GM19025 (cell line): Measurements from ENCODE around the gene GPR50.

Experiments used
- ATAC-seq: cut with Tn5 transposase; IDR thresholded peaks from one replicate; pipeline ENCODE4 v1.9.1; 2021; ENCODE audit warnings: mild to moderate bottlenecking, low read depth, moderate library complexity; ENCODE audit not compliant: unreplicated experiment

Gene GPR50

GRCh38 chrX:151176231-151176750 is at the start of gene GPR50:
Gene GPR50, plus strand, starts transcription at chrX:151176584. Its CDS starts 138 bp downstream, at chrX:151176722.
- no peak for ATAC-seq

GRCh38 chrX:151132531-151132930 is 43.9 kb upstream of the GPR50 start:
- no peak for ATAC-seq

GRCh38 chrX:151151665-151152267 is 24.6 kb upstream of the GPR50 start:
- ATAC-seq = no peak

GRCh38 chrX:151153086-151153485 is 23.3 kb upstream of the GPR50 start:
- ATAC-seq = no peak

GRCh38 chrX:151153667-151154066 is 22.7 kb upstream of the GPR50 start:
- no peak for ATAC-seq

GRCh38 chrX:151155234-151155633 is 21.1 kb upstream of the GPR50 start:
- no peak for ATAC-seq

- no peak for ATAC-seq
Measured at GRCh38 chrX:151161690-151162089, 14.7 kb upstream of the GPR50 start.

GRCh38 chrX:151167791-151168345 is 8.5 kb upstream of the GPR50 start:
- ATAC-seq = no peak

- no peak for ATAC-seq
Measured at GRCh38 chrX:151169783-151170182, 6.6 kb upstream of the GPR50 start.

- ATAC-seq = no peak
Measured at GRCh38 chrX:151174581-151175282, 1.7 kb upstream of the GPR50 start.

GRCh38 chrX:151175283-151176062 is 911 bp upstream of the GPR50 start:
- no peak for ATAC-seq

- no peak for ATAC-seq
Measured at GRCh38 chrX:151177141-151178027, 1.0 kb downstream of the GPR50 start.

GRCh38 chrX:151178746-151179145 is 2.4 kb downstream of the GPR50 start:
- no peak for ATAC-seq

GRCh38 chrX:151180400-151180799 is 4.0 kb downstream of the GPR50 start:
- no peak for ATAC-seq

- no peak for ATAC-seq
Measured at GRCh38 chrX:151181088-151181487, 4.7 kb downstream of the GPR50 start.

- no peak for ATAC-seq
Measured at GRCh38 chrX:151183233-151183753, 6.9 kb downstream of the GPR50 start.

GRCh38 chrX:151183912-151184565 is 7.7 kb downstream of the GPR50 start:
- ATAC-seq = no peak

GRCh38 chrX:151184705-151185104 is 8.3 kb downstream of the GPR50 start:
- ATAC-seq = peak; percentile 63

GRCh38 chrX:151206871-151207270 is 30.5 kb downstream of the GPR50 start:
- no peak for ATAC-seq
